ENCODE data around the gene DMRTC2. TPM values are rescaled to one million over a fixed set of nuclear protein-coding genes. Genes with fewer than 3 reads are reported as not detected.

Gene DMRTC2
- total RNA-seq, 1 experiment from 2014 or later, result not detected

GRCh38 chr19:41808663-41809566, 35.9 kb upstream of the DMRTC2 start:
- no peaks in the 10 kb centered on the region for H4K20me1 ChIP-seq (ENCODE audit: low read length)
- no peak for ATAC-seq
- H3F3A ChIP-seq (ENCODE audit: low read length, unreplicated experiment), result no peaks in the 10 kb centered on the region
- no peaks in the 10 kb centered on the region for H3K36me3 ChIP-seq (ENCODE audit: low read depth, low read length)
- H3K9ac ChIP-seq (ENCODE audit: low read length), result no peak overlapping the region
- H3K4me3 ChIP-seq (ENCODE audit: low read length), result no peak overlapping the region
- H3K4me2 ChIP-seq (ENCODE audit: low read length), result no peak overlapping the region
- intact Hi-C loops (cut with micrococcal nuclease), result no loop called here
- H3K9me2 ChIP-seq (replicated peaks; ENCODE audit: low read length), result no peaks in the 10 kb centered on the region
- CTCF ChIA-PET, result no interaction called here
- POLR2A ChIA-PET (ENCODE audit: unreplicated experiment), result no interaction called here
- H3K9me3 ChIP-seq (ENCODE audit: low read length), result no peaks in the 10 kb centered on the region
- H3K4me1 ChIP-seq (ENCODE audit: insufficient read depth, low read length), result no peaks in the 10 kb centered on the region
- H3K27me3 ChIP-seq (ENCODE audit: low read length), result no peaks in the 10 kb centered on the region
- no peak overlapping the region for H2AFZ ChIP-seq (ENCODE audit: low read length)
- no TSS peak for BruUV-seq (replicated peaks)
- H3K79me2 ChIP-seq (ENCODE audit: low read length), result no peaks in the 10 kb centered on the region
- no peak overlapping the region for H3K27ac ChIP-seq (ENCODE audit: low read length)
- DNase-seq, result no peak
- TF ChIP-seq EZH2phosphoT487 (IDR thresholded peaks at IDR 0.05; ENCODE audit: borderline replicate concordance, low read length) (no peak), CTCF (conservative IDR thresholded peaks at IDR 0.05; ENCODE audit: low read depth, low read length) (no peak), EZH2 (IDR thresholded peaks at IDR 0.05; ENCODE audit: low read length, unreplicated experiment) (no peak)

GRCh38 chr19:41810301-41810700, 34.5 kb upstream of the DMRTC2 start:
- no peak overlapping the region for H3K4me3 ChIP-seq (ENCODE audit: low read length)
- no peaks in the 10 kb centered on the region for H4K20me1 ChIP-seq (ENCODE audit: low read length)
- no peak for TF ChIP-seq EZH2phosphoT487 (IDR thresholded peaks at IDR 0.05; ENCODE audit: borderline replicate concordance, low read length)
- TF ChIP-seq EZH2 (IDR thresholded peaks at IDR 0.05; ENCODE audit: low read length, unreplicated experiment), result no peak
- TF ChIP-seq CTCF (conservative IDR thresholded peaks at IDR 0.05; ENCODE audit: low read depth, low read length), result no peak
- H3K9me3 ChIP-seq (ENCODE audit: low read length), result no peaks in the 10 kb centered on the region
- H3K27ac ChIP-seq (ENCODE audit: low read length), result no peak overlapping the region
- H3K79me2 ChIP-seq (ENCODE audit: low read length), result no peaks in the 10 kb centered on the region
- no peaks in the 10 kb centered on the region for H3K9me2 ChIP-seq (replicated peaks; ENCODE audit: low read length)
- no peaks in the 10 kb centered on the region for H3K36me3 ChIP-seq (ENCODE audit: low read depth, low read length)
- no peaks in the 10 kb centered on the region for H3K27me3 ChIP-seq (ENCODE audit: low read length)
- intact Hi-C loops (cut with micrococcal nuclease), result no loop called here
- no peaks in the 10 kb centered on the region for H3K4me1 ChIP-seq (ENCODE audit: insufficient read depth, low read length)
- H3F3A ChIP-seq (ENCODE audit: low read length, unreplicated experiment), result no peaks in the 10 kb centered on the region
- H2AFZ ChIP-seq (ENCODE audit: low read length), result no peak overlapping the region
- BruUV-seq (replicated peaks), result no TSS peak
- no peak overlapping the region for H3K4me2 ChIP-seq (ENCODE audit: low read length)
- DNase-seq (no peak), ATAC-seq (no peak)
- ChIA-PET CTCF (no interaction called here), POLR2A (ENCODE audit: unreplicated experiment) (no interaction called here)
- no peak overlapping the region for H3K9ac ChIP-seq (ENCODE audit: low read length)

- Histone ChIP-seq H3K79me2 (ENCODE audit: low read length) (no peaks in the 10 kb centered on the region), H3K4me2 (ENCODE audit: low read length) (no peak overlapping the region), H3K4me1 (ENCODE audit: insufficient read depth, low read length) (no peaks in the 10 kb centered on the region), H3F3A (ENCODE audit: low read length, unreplicated experiment) (no peaks in the 10 kb centered on the region), H3K9ac (ENCODE audit: low read length) (no peak overlapping the region), H3K27ac (ENCODE audit: low read length) (no peak overlapping the region), H3K36me3 (ENCODE audit: low read depth, low read length) (no peaks in the 10 kb centered on the region), H4K20me1 (ENCODE audit: low read length) (no peaks in the 10 kb centered on the region), H3K9me3 (ENCODE audit: low read length) (no peaks in the 10 kb centered on the region), H2AFZ (ENCODE audit: low read length) (no peak overlapping the region), H3K4me3 (ENCODE audit: low read length) (no peak overlapping the region), H3K27me3 (ENCODE audit: low read length) (no peaks in the 10 kb centered on the region), H3K9me2 (replicated peaks; ENCODE audit: low read length) (no peaks in the 10 kb centered on the region)
- TF ChIP-seq EZH2 (IDR thresholded peaks at IDR 0.05; ENCODE audit: low read length, unreplicated experiment) (no peak), CTCF (conservative IDR thresholded peaks at IDR 0.05; ENCODE audit: low read depth, low read length) (no peak), EZH2phosphoT487 (IDR thresholded peaks at IDR 0.05; ENCODE audit: borderline replicate concordance, low read length) (no peak)
- POLR2A ChIA-PET (ENCODE audit: unreplicated experiment), result no interaction called here
- no TSS peak for BruUV-seq (replicated peaks)
- CTCF ChIA-PET, result no interaction called here
- ATAC-seq (no peak), DNase-seq (no peak)
- intact Hi-C loops (cut with micrococcal nuclease), result no loop called here
Measured at GRCh38 chr19:41811036-41811435, 33.8 kb upstream of the DMRTC2 start.
